Measurements from ENCODE around the gene SH2D3C.

Gene SH2D3C

DNA sequence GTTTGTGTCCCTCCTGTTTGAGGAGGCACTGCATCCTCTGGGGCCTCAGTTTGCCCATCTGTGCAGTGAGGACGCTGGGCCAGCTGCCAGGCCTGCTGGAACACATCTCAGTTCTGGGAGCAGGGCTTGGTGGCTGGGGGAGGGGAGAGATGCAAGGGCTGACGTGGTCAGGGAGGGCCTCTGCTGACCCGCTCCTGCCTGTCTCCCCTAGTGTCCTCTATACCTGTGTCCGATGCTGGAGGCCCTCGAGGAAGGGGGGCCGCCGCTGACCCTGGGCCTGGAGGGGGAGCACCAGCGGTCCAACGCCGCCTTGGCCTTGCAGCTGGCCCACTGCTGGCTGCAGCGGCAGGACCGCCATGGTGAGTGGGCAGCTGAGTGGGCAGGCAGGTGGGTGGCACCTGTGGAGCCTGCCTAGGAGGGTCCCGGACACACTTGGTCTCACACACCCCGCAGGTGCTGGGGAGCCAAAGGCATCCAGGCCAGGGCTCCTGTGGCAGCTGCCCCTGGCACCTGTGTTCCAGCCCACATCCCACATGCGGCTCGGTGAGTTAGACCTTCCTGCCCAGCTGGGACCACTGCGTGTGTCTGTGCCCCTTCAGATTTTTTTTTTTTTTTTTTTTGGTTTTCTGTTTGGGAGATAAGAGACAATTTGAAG lies 30.0 kb upstream of the SH2D3C start:
- no peak for DNase-seq (ENCODE audit: low spot score)

DNA sequence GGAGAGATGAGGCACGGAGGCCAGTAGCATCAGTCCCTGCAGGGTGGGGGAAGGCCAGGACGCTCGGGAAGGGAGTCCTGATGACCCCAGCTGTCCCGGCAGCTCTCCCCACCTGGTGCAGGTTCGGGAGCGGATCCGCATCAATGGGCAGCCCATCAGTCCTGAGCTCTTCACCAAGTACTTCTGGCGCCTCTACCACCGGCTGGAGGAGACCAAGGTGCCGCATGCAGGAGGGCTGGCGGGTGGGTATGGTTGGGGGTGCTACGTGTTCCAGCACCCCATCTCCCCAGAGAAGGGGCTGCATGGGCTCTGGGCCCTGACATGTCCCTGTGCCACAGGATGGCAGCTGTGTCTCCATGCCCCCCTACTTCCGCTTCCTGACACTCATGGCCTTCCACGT lies 28.4 kb upstream of the SH2D3C start:
- no peak for DNase-seq (ENCODE audit: low spot score)

DNA sequence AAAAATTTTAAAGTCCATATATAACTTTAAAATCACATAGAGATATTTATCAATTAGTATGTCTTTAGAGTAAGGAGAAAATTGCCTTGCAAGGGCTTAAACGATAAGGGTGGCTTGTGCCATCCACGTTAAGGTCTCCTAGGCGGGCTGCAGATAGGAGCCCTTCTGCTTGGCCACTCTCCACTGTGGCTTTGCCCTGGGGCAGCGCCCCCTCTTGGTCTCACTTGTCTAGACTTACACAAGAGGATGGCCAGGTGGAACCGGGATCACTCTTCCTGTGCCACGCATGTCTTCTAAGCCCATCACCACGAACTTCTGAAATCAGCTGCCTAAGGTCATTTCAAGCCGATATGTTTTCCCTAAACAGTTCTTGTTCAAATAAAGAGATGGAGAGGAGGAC lies 27.2 kb upstream of the SH2D3C start:
- DNase-seq (ENCODE audit: low spot score) = peak; percentile 55

DNA sequence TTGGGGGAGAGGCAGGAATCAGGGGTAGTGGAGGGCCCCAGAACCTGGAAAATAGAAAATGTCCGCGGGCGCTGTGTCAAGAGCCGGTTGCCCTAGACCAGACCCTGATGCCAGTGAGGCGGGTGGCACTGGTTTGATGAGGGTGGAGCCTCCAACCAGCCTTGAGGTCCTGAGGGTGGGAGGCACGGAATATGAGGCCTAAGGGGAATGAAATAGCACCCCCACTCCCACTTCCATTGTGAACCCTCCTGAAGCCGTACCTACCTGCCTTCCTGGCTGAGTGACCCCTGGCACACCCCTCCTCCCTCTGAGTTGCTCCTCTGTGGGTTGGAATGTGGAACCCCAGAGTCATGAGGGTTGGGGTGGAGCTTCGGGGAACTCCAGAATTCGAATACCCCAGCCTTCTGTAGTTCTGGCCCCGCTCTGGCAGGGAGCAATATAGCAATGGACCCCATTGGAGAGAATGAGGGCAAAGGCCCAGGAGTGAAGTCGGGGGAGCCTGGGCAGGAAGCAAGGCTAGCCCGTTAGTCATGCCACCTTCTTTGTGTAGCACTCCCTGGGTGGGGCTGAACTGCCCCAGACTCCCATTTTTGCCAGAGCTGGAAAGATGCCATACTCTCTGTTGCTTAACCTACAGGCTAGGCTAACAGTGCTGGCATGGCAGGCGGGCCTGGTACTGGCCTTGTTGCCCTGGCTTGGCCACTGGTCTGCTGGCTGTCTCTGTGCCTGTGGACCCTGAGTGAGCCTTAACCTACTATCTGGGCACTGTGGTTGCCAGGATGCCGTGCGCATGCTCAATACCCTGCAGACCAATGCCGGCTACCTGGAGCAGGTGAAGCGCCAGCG lies 25.3 kb upstream of the SH2D3C start:
- peak; percentile 38 for DNase-seq (ENCODE audit: low spot score)

DNA sequence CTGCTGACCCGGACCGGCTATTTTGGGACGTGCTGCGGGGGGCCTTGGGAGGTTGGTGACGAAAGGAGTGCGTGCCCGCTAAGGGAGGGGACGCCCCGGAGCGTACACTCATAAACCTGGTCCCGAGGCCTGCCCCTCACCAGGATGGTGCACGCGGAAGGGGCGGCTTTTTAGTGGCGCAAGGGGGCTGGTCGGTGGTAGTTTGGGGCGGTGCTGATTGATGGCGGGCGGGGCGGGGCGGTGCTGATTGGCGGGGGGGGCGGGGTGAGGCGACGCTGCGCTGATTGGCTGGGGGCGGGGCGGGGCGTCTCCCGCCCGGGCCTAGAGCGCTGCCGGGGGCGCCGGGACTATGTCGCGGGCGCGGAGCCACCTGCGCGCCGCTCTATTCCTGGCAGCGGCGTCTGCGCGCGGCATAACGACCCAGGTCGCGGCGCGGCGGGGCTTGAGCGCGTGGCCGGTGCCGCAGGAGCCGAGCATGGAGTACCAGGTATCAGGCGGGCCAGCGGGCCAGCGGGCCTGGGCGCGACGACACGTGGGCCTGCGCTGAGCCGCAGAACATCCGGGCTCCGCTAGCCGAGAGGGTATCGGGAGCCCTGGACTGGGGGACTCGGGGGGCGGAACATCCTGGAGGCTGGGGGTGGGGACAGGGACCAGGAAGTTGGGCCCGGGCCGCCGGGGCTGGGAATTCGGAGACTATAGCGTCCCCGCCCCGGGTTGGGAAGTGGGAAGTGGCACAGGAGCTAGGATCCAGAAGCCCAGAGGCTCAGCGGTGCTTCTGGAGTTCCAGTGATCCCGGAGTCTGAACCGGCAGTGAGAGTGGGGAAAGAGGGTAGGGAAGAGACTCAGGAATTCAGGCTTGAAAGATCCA lies 24.3 kb upstream of the SH2D3C start, which contains the start of gene FPGS:
Gene FPGS, plus strand, starts transcription at position 307 of the 868 bp plus-strand sequence. Its CDS starts 43 bp downstream, at position 350.
- peak; percentile 84 for DNase-seq (ENCODE audit: low spot score)

DNA sequence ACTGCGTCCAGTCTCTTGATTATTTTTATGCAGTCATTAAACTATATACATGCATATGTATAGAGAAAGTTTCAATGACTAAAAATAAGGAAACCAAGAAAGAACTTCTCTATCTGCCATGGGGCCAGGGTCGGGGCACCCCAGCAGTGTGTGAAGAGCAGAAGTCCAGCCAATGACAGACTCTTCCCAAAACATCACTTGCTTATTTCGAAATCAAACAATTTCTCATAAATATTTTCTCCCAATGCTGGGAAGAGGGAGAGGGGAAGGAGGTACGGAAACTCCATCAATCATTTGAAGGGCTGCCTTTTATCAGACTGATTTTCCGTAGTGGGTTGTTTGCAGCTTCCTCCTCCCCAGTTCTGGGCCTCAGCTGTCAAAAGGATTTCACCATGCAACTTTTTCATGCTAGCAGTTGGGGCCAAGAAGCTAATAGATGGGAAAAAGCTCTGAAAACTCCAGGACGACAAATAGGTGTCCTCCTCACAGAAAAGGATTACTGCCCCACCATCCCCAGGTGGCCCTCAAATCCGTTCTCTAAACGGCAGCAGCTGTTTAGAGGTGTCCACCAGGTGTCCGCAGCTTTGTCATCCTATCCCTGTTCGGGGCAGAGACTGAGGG lies 23.6 kb upstream of the SH2D3C start:
- DNase-seq (ENCODE audit: low spot score) = no peak

DNA sequence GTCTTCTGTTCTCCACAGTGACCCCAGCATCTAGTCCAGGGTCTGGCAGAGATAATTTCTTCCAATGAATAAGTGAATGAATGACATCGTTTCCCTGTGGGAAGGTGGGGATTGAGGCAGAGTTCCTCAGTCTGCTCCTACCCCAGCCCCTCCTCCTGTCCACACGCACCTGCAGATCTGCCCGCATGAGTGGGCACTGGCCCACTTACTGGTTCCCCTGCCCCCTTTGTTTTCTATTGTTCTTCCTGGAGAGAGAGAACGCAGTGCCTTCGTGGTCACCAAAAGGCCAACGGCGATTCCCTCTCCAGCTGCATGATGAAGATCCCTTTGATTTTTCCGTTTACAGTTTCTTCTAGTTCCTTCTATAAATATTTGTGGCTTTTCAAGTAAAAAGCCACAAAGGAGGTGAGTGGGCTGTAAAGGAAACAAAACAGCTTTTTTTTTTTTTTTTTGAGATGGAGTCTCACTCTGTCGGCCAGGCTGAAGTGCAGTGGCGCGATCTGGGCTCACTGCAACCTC lies 18.4 kb upstream of the SH2D3C start:
- DNase-seq (ENCODE audit: low spot score) = no peak

DNA sequence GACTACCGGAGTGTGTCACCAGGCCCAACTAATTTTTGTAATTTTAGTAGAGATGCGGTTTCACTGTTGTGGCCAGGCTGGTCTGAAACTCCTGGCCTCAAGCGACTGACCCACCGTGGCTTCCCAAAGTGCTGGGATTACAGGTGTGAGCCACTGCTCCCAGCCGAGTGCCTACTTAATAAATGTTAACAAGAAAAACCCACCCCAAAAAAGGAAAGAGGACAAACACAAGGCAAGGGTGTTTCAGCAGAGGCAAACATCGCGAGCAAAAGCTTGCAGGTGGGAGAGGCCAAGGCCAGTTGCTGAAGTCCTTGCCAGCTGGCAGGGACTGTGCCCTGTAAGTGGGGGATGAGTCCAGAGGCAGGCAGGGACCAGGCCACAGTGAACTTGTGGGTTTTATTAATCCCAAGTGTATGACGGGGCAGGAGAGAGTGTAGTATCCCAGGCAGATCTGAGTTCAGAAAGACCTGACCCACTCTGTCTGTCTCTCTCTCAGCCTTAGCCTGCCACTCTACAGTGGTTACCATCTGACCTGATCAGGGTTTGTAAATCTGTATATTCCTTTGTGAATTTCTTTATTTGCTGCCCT lies 17.9 kb upstream of the SH2D3C start:
- no peak for DNase-seq (ENCODE audit: low spot score)

DNA sequence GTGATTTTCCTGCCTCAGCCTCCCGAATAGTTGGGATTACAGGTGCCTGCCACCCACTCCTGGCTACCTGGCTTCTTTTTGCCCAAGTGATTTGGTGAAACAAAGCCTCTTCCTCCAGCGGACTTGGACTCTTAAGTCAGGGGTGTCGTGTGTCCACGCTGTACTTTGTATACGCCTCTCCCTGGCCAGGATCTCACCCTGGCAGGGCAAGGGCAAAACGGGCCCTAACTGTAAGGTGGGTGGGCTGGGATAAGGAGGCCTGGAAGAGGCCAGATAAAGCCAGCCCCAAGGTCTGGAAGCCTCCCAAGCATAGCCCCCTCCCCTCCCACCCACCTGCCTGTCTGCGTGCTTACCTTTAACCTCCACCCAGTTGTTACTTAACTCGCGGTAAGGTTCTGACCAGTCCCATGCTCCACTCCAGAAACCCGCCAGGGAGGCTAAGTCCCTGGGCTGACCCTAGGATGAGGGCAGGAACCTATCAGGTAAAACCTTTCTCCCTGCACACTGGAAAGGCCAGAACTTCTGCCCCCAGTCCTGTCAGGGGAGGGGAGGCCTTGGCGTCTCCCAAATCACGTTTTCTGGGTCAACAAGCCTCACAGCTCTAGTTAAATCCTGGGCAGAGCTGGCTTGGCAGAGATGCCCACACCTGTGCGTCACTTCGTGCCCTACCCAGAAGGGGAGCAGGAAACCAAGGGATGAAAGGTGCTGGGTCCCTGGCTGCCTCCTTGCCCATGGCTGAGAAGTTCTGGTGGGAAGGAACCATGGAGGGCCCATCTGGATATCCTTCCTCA lies 15.7 kb upstream of the SH2D3C start:
- DNase-seq (ENCODE audit: low spot score) = no peak

DNA sequence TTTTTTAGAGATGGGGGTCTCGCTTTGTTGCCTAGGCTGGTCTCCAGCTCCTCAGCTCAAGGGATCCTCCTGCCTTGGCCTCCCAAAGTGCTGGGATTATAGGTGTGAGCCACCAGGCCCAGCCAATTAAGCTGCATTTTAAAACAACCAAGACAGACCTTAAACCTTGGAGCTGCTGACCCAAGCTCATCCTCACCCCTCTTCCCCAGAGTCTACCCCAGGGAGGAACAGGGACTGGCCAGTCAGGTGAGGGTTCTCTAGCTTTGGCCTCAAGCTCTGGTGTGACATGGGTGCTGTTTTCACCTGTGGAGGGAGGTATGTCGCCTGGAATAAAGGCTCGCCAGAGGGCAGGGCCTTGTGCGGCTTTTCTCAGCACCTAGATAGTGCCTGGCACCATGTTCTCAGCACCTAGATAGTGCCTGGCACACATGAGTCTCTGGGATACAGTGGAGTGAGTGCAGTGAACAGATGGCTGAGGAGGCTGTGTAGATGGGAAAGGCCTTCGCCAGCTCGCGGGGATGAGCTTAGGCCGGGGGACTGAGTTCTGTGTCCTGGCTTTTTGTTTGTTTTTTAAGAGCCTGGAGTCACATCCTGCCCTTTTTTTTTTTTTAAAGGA lies 14.7 kb upstream of the SH2D3C start:
- DNase-seq (ENCODE audit: low spot score) = no peak

DNA sequence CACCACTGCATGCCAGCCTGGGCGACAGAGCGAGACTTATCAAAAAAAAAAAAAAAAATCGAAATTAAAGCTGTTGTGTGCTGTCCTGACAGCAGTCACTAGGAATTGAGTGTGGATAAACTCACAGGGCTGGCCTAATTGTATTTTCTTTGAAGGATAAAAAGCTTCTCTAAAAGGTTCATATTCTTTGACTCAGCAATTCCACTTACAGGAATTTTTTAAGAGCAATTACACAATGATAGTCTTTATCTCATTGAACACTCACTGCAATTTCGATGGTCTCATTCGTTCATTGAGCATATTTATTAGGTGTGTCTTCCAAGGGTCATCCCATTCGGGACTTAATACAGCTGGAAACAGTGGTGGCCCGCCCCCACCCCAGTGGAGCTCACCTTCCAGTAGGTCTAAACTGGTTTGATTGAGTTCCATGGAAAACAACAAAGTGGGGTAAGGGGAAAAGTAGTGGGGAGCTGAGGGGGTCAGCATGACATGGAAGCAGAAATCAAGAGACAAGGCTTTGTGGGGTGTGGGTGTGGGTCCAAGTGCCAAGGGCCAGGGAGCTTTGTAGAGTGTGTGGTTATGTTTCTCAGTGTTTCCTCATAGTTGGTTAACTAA lies 14.1 kb upstream of the SH2D3C start:
- DNase-seq (ENCODE audit: low spot score) = peak; percentile 41

DNA sequence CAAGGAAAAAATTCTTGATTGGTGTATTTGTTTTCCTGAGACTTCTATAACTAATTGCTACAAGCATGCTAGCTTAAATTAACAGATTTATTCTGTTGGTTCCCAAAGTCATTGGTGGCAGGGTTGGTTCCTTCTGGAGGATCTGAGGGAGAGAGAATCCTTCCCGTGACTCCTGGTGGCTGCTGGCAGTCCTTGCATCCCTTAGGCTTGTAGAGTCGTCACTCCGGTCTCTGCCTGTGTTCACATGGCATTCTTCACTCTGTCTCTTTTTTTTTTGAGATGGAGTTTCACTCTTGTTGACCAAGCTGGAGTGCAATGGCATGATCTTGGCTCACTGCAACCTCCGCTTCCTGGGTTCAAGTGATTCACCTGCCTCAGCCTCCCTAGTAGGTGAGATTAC lies 12.6 kb upstream of the SH2D3C start:
- DNase-seq (ENCODE audit: low spot score) = no peak

DNA sequence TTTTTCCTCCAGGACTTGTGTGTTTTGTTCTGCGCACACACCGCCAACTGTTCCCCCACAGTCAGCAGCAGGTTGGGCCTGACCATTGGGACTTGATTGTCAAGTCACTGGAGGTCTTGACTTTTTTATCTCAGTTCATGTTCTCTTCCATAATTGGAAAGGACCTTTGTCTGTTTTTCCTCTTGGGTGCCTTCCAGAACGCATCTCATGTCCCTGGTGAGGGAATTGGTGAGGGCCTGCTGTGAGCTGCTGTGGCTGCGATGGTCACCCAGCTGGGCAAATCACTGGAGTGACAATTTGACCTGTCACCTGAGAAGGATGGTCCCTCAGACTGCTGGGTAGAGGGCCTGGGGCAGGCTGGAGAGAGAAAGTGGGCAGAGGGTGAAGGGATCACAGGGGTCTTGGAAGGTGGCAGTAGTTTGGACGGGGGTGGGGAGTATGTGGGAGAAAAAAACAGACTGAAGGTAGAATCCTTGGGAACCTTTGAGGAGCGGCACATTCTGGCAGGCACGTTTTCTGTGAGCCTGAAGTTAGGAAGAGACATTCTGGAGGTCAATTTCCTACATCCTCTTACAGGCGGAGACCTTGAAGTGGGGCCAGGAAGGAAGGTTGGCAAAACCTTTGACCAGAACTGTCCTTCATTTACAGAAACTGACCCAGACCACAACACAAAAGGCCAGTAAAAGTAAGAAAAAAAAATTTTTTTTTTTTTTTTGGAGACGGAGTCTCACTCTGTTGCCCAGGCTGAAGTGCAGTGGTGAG lies 11.8 kb upstream of the SH2D3C start:
- no peak for DNase-seq (ENCODE audit: low spot score)

DNA sequence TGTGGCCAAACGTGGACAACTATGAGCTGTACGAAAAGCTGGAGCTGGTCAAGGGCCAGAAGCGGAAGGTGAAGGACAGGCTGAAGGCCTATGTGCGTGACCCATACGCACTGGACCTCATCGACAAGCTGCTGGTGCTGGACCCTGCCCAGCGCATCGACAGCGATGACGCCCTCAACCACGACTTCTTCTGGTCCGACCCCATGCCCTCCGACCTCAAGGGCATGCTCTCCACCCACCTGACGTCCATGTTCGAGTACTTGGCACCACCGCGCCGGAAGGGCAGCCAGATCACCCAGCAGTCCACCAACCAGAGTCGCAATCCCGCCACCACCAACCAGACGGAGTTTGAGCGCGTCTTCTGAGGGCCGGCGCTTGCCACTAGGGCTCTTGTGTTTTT lies 10.7 kb upstream of the SH2D3C start:
- no peak for DNase-seq (ENCODE audit: low spot score)

DNA sequence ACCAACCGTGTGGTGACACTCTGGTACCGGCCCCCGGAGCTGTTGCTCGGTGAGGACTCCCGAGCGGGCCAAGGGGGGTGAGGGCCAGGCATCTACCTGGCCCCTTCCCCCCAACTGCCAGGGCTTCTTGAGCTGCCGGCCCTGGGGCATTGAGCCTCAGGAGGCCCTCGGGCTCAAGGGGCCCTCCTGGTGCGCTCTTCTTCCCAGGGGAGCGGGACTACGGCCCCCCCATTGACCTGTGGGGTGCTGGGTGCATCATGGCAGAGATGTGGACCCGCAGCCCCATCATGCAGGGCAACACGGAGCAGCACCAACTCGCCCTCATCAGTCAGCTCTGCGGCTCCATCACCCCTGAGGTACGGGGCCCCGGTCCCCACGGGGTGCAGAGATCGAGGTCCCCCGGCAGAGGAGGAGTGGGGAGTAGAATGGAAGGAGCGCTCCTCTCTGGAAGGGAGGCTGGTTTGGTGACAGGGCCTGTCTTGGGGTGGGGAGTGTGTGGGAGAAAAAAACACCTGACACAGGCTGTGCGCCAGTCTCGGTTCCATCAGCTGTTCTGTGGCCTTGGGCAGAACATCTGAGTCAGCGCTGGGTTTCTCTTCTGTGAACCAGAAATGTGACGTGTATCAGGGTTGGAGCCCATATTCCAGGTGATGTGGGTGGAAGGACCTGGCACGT lies 10.0 kb upstream of the SH2D3C start:
- no peak for DNase-seq (ENCODE audit: low spot score)

DNA sequence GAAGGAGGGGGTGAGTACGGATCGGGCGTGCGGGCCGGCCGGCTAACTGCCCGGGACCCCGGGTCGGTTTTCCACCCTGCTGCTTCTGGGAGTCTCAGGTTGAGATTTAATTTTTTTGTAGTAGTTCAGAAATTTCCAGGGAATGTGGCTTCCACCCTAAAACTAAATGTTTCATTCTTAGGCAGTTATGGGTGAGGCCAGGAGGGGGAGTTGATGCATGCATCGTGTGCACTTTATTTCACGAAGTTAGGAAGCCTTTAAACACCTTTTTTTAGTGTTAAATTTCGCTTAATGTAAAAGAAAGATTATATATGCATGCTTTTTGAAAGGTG lies 8.3 kb upstream of the SH2D3C start:
- peak; percentile 53 for DNase-seq (ENCODE audit: low spot score)

DNA sequence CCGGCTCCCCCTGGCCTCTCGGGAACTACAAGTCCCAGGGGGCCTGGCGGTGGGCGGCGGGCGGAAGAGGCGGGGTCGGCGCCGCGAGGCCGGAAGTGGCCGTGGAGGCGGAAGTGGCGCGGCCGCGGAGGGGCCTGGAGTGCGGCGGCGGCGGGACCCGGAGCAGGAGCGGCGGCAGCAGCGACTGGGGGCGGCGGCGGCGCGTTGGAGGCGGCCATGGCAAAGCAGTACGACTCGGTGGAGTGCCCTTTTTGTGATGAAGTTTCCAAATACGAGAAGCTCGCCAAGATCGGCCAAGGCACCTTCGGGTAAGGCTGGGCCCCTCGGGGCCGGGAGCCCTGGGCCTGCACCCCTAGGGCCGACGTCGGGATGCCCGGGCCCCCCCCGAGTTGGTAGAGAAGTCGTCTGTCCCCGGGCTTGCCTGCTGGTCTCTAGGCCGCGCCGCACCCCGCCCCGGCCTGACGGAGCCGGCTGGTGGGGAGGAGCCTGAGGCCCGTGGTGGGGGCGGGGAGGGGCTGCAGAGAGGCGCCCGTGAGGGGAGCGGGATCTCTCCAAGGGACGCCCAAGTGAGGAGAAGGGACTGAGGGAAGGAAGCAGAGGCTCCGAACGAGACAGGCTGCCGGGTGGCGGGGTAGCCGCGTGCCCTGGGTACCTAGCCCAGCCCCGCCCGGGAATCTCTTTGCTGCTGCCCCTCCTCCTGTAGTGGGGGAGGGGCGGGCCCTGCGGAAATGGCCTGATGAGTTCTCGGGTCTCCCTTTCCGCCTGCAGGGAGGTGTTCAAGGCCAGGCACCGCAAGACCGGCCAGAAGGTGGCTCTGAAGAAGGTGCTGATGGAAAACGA lies 7.7 kb upstream of the SH2D3C start, which contains the start of gene CDK9:
Gene CDK9, plus strand, starts transcription at position 102 of the 840 bp plus-strand sequence. Its CDS starts 115 bp downstream, at position 217.
- peak; percentile 91 for DNase-seq (ENCODE audit: low spot score)
